Measurements from ENCODE around the gene ANKIB1.

DNA sequence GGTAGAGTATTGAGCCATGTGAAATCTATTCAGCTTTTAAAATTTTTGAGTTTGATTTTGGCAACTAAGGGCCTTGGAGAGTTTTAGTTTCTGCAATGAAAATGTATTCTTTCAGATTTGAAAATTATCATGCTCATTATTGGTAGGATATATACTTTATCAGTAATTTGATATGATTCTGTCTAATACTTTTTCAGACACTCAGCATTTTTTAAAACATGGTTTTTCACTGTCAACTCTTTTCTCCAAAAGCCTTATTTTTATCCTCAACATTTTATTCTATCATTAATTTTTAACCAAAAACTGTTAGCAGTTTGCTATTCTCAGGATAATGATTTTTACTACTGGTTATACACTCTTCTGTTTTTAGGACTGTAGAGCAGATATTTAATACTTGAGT is 4.8 kb downstream of the ANKIB1 start:
- no peak for TF ChIP-seq SUZ12 (IDR thresholded peaks at IDR 0.05)
- no peak for TF ChIP-seq L3MBTL2 (conservative IDR thresholded peaks at IDR 0.05)

Measured in HEK293T (cell line).